Neural progenitor cell (in vitro differentiated cells): ENCODE results near the gene CEND1. TPM values are rescaled to one million over a fixed set of nuclear protein-coding genes. Genes with fewer than 3 reads are reported as not detected.

Source experiments
- DNase-seq: peaks from one replicate; pipeline ENCODE4 v3.0.0-alpha.2; 2016; ENCODE audit warnings: low spot score
- H2AFZ ChIP-seq: fragments of 200-600 bp; sonication (generic); replicated peaks from 2 replicates; pipeline ENCODE4 v1.6.1; 2016; ENCODE audit warnings: antibody characterized with exemption
- H3F3A ChIP-seq: fragments of 200-600 bp; sonication (generic); 2 replicates; pipeline ENCODE4 v1.6.1; 2016; ENCODE audit warnings: antibody characterized with exemption, low read depth
- H3K27ac ChIP-seq: fragments of 200-600 bp; sonication (generic); 2 replicates; pipeline ENCODE4 v1.5.1; 2016; ENCODE audit warnings: mild to moderate bottlenecking
- H3K27me3 ChIP-seq: fragments of 200-600 bp; sonication (generic); 2 replicates; pipeline ENCODE4 v1.6.1; 2016; ENCODE audit warnings: mild to moderate bottlenecking, moderate library complexity
- H3K36me3 ChIP-seq: fragments of 200-600 bp; sonication (generic); 2 replicates; pipeline ENCODE4 v1.5.1; 2016
- H3K4me1 ChIP-seq: fragments of 200-600 bp; sonication (generic); 2 replicates; pipeline ENCODE4 v1.6.1; 2016; ENCODE audit warnings: mixed run types
- H3K4me2 ChIP-seq: fragments of 200-600 bp; sonication (generic); 2 replicates; pipeline ENCODE4 v1.6.1; 2016
- H3K4me3 ChIP-seq: fragments of 200-600 bp; sonication (generic); 2 replicates; pipeline ENCODE4 v1.5.1; 2016
- H3K79me2 ChIP-seq: fragments of 200-600 bp; sonication (generic); 2 replicates; pipeline ENCODE4 v1.6.1; 2016; ENCODE audit warnings: low read depth
- H3K9ac ChIP-seq: fragments of 200-600 bp; sonication (generic); 2 replicates; pipeline ENCODE4 v1.6.1; 2016
- H3K9me3 ChIP-seq: fragments of 200-600 bp; sonication (generic); 2 replicates; pipeline ENCODE4 v1.5.1; 2016; ENCODE audit warnings: low read depth
- H4K20me1 ChIP-seq: fragments of 200-600 bp; sonication (generic); 2 replicates; pipeline ENCODE4 v1.6.1; 2016; ENCODE audit warnings: low read depth
- H3K27ac Mint-ChIP-seq: 3 replicates; pipeline ENCODE4 v1.8.0; 2021; ENCODE audit warnings: mixed read lengths
- H3K27me3 Mint-ChIP-seq: 2 replicates; pipeline ENCODE4 v1.8.0; 2022; ENCODE audit warnings: low read depth, mild to moderate bottlenecking, inconsistent platforms, moderate library complexity, mixed read lengths; ENCODE audit not compliant: insufficient read depth
- H3K36me3 Mint-ChIP-seq: 3 replicates; pipeline ENCODE4 v1.8.0; 2021; ENCODE audit warnings: mixed read lengths
- H3K4me1 Mint-ChIP-seq: 3 replicates; pipeline ENCODE4 v1.8.0; 2021; ENCODE audit warnings: mixed read lengths
- H3K4me3 Mint-ChIP-seq: 3 replicates; pipeline ENCODE4 v1.8.0; 2021; ENCODE audit warnings: mild to moderate bottlenecking, moderate library complexity, mixed read lengths
- H3K9me3 Mint-ChIP-seq: 3 replicates; pipeline ENCODE4 v1.8.0; 2020; ENCODE audit warnings: mixed read lengths
- EZH2 ChIP-seq: fragments of 200-600 bp; sonication (generic); IDR thresholded peaks from 2 replicates; pipeline ENCODE4 v1.6.1; 2017; ENCODE audit warnings: antibody characterized with exemption, mild to moderate bottlenecking, moderate library complexity
- EZH2phosphoT487 ChIP-seq: fragments of 200-600 bp; sonication (generic); IDR thresholded peaks from 2 replicates; pipeline ENCODE4 v1.6.1; 2017; ENCODE audit warnings: antibody characterized with exemption
- total RNA-seq: library from RNA; depleted of rRNA; stranded (reverse); fragments of >200 nt; gene quantifications from 2 replicates; pipeline ENCODE4 v1.2.3, GENCODE V29; 2015; ENCODE audit warnings: low replicate concordance
- TF ChIP-seq, protein P1 (sequence below): fragments of 200-600 bp; sonication (generic); IDR thresholded peaks from 2 replicates; pipeline ENCODE4 v1.5.1; 2017; ENCODE audit warnings: antibody characterized with exemption, mild to moderate bottlenecking

Gene CEND1
- total RNA-seq, 1 donor from 2014 or later, result 0.94 TPM

GRCh38 chr11:802693-803466, 13.0 kb upstream of the CEND1 start:
- peaks cover 7% of the 10 kb centered on the region for H3K4me1 ChIP-seq
- peaks cover 29% of the 10 kb centered on the region for H3F3A ChIP-seq
- no peaks in the 10 kb centered on the region for H3K9me3 ChIP-seq
- DNase-seq, result no peak
- no peak for TF ChIP-seq EZH2phosphoT487
- TF ChIP-seq EZH2, result no peak
- TF ChIP-seq, protein P1, sequence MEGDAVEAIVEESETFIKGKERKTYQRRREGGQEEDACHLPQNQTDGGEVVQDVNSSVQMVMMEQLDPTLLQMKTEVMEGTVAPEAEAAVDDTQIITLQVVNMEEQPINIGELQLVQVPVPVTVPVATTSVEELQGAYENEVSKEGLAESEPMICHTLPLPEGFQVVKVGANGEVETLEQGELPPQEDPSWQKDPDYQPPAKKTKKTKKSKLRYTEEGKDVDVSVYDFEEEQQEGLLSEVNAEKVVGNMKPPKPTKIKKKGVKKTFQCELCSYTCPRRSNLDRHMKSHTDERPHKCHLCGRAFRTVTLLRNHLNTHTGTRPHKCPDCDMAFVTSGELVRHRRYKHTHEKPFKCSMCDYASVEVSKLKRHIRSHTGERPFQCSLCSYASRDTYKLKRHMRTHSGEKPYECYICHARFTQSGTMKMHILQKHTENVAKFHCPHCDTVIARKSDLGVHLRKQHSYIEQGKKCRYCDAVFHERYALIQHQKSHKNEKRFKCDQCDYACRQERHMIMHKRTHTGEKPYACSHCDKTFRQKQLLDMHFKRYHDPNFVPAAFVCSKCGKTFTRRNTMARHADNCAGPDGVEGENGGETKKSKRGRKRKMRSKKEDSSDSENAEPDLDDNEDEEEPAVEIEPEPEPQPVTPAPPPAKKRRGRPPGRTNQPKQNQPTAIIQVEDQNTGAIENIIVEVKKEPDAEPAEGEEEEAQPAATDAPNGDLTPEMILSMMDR, result no peak
- H3K27me3 ChIP-seq, result no peaks in the 10 kb centered on the region
- no peaks in the 10 kb centered on the region for H3K36me3 Mint-ChIP-seq
- peak overlapping the region; percentile 67 for H3K4me3 Mint-ChIP-seq
- peaks cover 21% of the 10 kb centered on the region for H4K20me1 ChIP-seq
- no peak overlapping the region for H3K4me3 ChIP-seq
- H3K9ac ChIP-seq, result no peak overlapping the region
- H3K27me3 Mint-ChIP-seq, result peaks cover 2% of the 10 kb centered on the region
- H3K9me3 Mint-ChIP-seq, result no peaks in the 10 kb centered on the region
- no peak overlapping the region for H3K4me2 ChIP-seq
- H3K27ac Mint-ChIP-seq, result no peak overlapping the region
- peaks cover 9% of the 10 kb centered on the region for H3K79me2 ChIP-seq
- peaks cover 8% of the 10 kb centered on the region for H3K4me1 Mint-ChIP-seq
- H2AFZ ChIP-seq, result no peak overlapping the region
- H3K36me3 ChIP-seq, result no peaks in the 10 kb centered on the region
- H3K27ac ChIP-seq, result no peak overlapping the region

DNA sequence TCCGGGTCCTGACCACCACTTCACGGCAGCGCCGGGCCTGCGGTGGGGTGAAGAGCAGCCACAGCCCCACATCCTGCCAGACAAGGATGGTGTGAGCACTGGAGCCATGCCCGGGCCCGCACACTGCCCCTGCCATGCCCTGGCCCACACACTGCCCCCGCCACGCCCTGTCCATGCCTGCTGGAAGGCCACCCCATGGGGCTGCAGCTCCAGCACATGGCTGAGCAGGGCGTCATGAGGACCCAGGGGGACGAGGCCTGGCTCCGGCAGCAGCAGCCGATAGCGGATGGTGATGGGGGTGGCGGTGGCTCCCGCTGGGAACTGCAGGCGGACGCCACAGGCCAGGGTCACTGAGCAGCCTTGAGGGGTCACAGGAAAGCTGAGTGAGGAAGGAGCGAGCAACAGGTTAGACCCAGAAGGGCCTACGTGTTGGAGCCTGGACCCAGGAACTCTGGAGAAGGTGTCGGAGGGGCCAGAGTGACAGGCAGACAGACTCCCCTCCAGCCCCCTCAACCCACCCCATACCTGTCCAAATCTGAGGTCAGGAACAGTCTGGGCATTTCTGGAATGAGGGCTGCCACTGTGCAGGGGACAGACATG, 12.2 kb upstream of the CEND1 start:
- no peaks in the 10 kb centered on the region for H3K27me3 ChIP-seq
- Mint-ChIP-seq H3K4me1 (peaks cover 8% of the 10 kb centered on the region), H3K4me3 (no peak overlapping the region), H3K36me3 (no peaks in the 10 kb centered on the region), H3K27me3 (no peaks in the 10 kb centered on the region), H3K9me3 (no peaks in the 10 kb centered on the region), H3K27ac (no peak overlapping the region)
- no peaks in the 10 kb centered on the region for H3K9me3 ChIP-seq
- H2AFZ ChIP-seq, result no peak overlapping the region
- peaks cover 21% of the 10 kb centered on the region for H4K20me1 ChIP-seq
- H3K36me3 ChIP-seq, result no peaks in the 10 kb centered on the region
- H3K27ac ChIP-seq, result no peak overlapping the region
- H3F3A ChIP-seq, result peaks cover 24% of the 10 kb centered on the region
- H3K4me3 ChIP-seq, result no peak overlapping the region
- H3K79me2 ChIP-seq, result peaks cover 3% of the 10 kb centered on the region
- TF ChIP-seq, protein P1, result no peak
- TF ChIP-seq EZH2phosphoT487 (no peak), EZH2 (no peak)
- no peak for DNase-seq
- peaks cover 7% of the 10 kb centered on the region for H3K4me1 ChIP-seq
- no peak overlapping the region for H3K4me2 ChIP-seq
- no peak overlapping the region for H3K9ac ChIP-seq

DNA sequence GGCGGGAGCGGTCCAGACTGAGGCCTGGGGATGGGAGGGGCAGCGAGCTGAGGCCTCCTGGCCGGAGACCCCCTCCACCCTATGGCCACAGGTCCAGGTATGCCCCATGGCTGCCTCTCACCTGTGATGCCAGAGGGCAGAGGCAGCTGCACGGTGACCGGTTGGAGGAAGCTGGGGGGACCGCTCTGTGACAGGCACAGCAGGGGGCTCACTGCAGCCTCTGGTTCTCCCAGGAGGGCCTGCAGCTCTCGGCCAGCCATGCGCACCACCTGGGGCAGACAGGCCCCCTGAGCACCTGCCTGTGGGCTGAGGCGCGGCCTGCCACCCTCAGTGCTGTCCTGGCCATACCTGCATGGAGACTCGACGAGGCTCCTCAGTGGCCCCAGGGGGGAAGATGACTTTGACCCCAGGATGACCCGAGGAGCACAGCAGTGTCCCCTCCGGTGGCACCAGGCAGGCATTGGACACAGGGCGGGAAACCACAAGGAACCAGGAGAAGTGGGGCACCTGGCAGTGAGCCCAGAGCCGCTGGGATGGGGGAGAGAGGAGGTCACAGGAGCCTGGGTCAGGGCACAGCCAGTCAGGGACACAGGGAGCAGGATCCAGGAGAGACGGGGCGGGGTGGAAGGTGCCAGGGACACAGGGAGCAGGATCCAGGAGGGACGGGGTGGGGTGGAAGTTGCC, 11.3 kb upstream of the CEND1 start:
- H3F3A ChIP-seq, result peaks cover 18% of the 10 kb centered on the region
- H3K4me1 ChIP-seq, result peaks cover 14% of the 10 kb centered on the region
- H3K36me3 ChIP-seq, result no peaks in the 10 kb centered on the region
- H3K79me2 ChIP-seq, result peaks cover 12% of the 10 kb centered on the region
- H3K4me2 ChIP-seq, result no peak overlapping the region
- Mint-ChIP-seq H3K9me3 (no peaks in the 10 kb centered on the region), H3K27ac (no peak overlapping the region), H3K36me3 (no peaks in the 10 kb centered on the region), H3K27me3 (peaks cover 4% of the 10 kb centered on the region), H3K4me3 (no peak overlapping the region), H3K4me1 (peaks cover 14% of the 10 kb centered on the region)
- no peaks in the 10 kb centered on the region for H3K9me3 ChIP-seq
- peaks cover 29% of the 10 kb centered on the region for H4K20me1 ChIP-seq
- no peak overlapping the region for H3K9ac ChIP-seq
- TF ChIP-seq, protein P1, result no peak
- TF ChIP-seq EZH2phosphoT487 (no peak), EZH2 (no peak)
- DNase-seq, result no peak
- H3K4me3 ChIP-seq, result no peak overlapping the region
- no peak overlapping the region for H2AFZ ChIP-seq
- H3K27ac ChIP-seq, result no peak overlapping the region
- no peaks in the 10 kb centered on the region for H3K27me3 ChIP-seq
